HG02642 (cell line): ENCODE measurements around the gene ZBTB1.
A peak's percentile ranks its signal among the peaks of the same experiment; 100 is the strongest.
"Not testable (repeated sequence)": the region's sequence is repeated elsewhere in the genome, so short reads cannot be mapped to it uniquely, and the experiment has no call there.

ENCODE experiments used
- ATAC-seq: cut with Tn5 transposase; IDR thresholded peaks from one replicate; pipeline ENCODE4 v1.9.1; 2021; ENCODE audit warnings: mild to moderate bottlenecking; ENCODE audit not compliant: unreplicated experiment, poor library complexity

The ZBTB1 gene

GRCh38 chr14:64496764-64497163 is 7.8 kb upstream of the ZBTB1 start:
- ATAC-seq, result no peak

- no peak for ATAC-seq
These were observed 4.5 kb upstream of the ZBTB1 start for GRCh38 chr14:64500088-64500487.

GRCh38 chr14:64501411-64502171 is 3.0 kb upstream of the ZBTB1 start:
- ATAC-seq, result no peak

- ATAC-seq, result no peak
These were observed 2.1 kb upstream of the ZBTB1 start for GRCh38 chr14:64502456-64502855.

DNA sequence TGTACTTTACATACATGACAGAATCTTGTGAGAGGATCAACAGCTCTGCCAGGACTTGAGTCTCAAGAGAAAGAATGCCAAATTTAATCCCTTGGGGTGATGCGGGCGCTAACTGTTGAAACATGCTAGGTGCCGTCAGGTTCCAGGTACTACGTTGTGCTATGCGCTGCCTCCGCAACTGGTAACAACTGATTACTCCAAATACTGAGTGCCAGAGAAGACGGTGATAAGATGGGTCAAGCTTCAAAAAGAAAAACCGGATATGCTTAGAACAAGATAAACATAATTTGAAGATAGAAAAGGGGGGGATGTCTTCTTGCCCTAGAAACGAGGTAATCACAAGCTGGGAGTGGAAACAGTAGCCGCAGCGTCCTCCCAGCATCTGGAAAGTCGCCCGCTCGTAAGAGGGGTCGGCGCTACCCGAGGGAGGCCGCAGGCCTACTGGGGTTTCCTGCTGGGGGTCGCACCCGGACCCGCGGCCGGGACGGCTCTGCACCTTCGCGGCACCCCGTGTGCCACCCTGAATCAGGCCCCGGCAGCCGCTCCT is 1.6 kb upstream of the ZBTB1 start:
- no peak for ATAC-seq

DNA sequence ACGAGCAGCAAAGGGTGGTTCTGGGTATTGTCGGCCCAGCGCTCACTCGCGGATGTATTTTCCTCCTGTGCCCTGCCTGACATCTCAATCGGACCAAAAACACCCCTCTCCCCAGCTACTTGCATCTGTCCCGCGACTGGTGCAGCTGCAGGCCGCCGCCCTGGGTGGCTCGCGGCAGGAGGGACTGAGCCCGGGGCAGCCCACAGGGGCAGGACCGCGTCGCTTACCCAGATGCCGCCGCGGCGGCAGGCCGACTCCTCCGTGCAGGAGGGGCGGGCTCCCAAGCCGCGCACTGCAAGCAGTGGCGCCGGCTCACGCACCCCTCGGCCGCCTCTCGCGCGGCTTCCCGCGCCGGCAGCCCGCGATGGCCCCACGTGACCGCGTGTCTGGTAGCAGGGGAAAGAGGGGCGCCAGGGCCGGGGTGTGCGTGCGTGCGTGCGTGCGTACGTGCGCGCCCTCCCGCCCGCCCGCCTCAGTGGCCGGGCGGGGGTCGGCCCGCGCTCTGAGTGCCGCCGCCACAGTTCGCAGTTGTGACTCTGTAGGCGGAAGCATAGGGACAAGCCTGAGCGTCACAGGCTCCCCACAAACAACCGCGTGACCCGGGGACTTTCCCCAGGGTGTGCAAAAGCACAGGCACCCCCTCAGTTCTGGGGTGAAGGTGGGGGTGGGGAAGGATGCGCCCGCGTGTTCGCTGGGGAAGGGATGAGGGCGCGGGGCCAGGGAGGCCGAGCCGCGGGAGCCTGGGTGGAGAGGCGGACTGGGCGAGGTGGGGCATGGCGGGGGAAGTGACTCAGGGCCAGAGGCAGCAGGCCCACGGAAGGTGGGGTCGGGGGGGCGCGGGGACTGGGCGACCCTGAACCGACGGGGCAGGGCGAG is 898 bp upstream of the ZBTB1 start, which contains the start of gene ZBTB25:
ZBTB25 (minus strand) TSS at position 405 of the 876 bp plus-strand sequence. CDS start 13,305 bp downstream, outside the sequence.
- ATAC-seq, result peak; percentile 68

- ATAC-seq, result peak; percentile 29
These were observed 576 bp downstream of the ZBTB1 start for GRCh38 chr14:64504897-64505794.

DNA sequence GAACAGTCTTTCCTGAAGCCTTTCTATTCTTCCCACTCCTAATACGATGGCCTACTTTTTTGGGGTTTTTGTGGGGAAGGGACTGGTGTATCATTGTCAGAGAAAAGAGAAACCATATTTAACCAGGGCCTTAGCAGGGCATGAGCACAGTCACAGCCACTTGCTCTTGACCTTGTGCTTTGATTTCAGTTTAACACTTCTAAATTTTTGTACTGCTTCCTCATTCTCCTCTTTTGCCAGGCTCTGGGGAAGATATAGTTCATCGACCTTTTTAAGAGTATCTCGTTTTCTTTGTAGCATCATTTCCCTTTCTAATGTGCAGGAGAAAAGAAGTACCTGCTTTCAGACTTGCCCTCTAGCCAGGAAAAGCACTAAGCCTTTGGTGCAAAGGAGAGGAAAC is 2.2 kb downstream of the ZBTB1 start:
- ATAC-seq, result no peak

- no peak for ATAC-seq
These were observed 3.0 kb downstream of the ZBTB1 start for GRCh38 chr14:64507376-64508156.

- no peak for ATAC-seq
These were observed 3.7 kb downstream of the ZBTB1 start for GRCh38 chr14:64508215-64508776.

- ATAC-seq, result no peak
These were observed 4.5 kb downstream of the ZBTB1 start for GRCh38 chr14:64509036-64509435.

DNA sequence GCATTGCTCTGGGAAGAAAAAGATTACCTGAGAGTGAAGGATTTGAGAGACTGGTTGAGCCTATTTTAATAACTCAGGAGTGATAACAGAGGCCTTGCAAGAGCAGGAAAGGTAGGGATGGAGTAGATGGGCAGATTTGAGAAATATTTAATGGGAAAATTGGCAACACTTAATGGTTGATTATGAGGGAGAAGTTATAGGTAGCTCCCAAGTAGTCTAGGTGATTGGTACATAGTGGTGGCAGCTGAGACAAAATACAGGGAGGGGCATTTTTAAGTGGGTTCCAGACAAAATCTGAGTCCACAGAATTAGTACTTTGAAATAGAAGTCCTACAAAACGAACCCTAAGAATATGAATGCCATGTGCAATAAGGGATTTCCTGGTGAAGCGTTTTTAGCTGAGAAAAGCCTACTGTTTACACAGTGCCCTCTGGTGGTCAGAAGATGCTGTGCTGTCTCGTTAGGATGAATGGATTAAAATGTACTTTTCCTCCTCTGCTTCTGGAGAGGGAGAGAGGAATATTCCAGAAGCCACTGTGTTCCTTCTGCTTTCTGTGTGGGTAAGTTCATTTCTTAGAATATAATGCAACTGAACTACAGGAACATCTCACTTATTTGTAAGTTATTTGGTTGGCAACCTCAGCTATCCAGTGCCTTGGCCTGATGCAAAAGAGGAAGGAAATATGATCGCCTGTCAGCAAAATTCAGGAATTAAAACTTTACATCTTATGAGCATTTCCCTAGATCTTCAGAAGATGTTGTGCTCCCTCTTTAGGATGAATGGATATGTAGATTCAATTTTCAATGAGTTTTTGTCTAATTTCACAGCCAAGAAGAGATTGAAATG is 6.5 kb downstream of the ZBTB1 start:
- ATAC-seq, result no peak

GRCh38 chr14:64513271-64513670 is 8.7 kb downstream of the ZBTB1 start:
- ATAC-seq, result no peak

GRCh38 chr14:64515053-64515452 is 10.5 kb downstream of the ZBTB1 start:
- ATAC-seq, result no peak

- ATAC-seq, result no peak
These were observed 12.4 kb downstream of the ZBTB1 start for GRCh38 chr14:64516969-64517368.

GRCh38 chr14:64517667-64518066 is 13.1 kb downstream of the ZBTB1 start:
- ATAC-seq, result not testable (repeated sequence)

DNA sequence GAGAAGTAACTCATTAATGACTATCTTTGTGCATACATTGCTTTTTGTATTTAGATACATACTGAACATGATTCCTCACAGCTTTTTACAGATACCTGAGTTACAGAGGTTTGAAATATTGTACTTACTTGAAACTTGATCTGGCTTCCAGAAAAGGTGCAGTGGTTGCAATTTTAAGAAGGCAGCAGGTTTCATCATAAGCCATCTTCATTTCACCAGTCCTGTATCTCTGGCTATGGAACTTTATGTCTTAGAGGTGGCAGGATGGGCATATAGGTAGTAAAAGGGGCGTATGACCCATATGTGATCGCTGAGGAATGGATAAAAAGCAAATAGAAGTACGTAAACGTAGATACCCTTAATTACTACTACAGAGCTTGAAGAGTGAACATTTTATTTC is 13.7 kb downstream of the ZBTB1 start:
- no peak for ATAC-seq

GRCh38 chr14:64520699-64521098 is 16.1 kb downstream of the ZBTB1 start:
- no peak for ATAC-seq
